ENCODE results near the gene SAMD4B.

DNA sequence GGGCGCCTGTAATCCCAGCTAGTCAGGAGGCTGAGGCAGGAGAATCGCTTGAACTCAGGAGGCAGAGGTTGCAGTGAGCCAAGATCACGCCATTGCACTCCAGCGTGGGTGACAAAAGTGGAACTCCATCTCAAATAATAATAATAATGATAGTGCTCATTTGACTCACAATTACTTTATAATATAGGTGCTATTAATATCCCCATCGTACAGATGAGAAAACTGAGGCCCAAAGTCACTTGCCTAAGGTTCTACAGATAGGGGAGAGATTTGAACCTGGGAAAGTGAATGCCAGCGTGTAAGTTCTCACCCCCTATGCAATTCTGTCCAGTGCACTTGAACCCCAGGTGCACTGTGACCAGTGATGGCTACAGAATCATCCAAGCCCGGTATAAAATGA lies 12.3 kb upstream of the SAMD4B start:
- TF ChIP-seq, protein P1, sequence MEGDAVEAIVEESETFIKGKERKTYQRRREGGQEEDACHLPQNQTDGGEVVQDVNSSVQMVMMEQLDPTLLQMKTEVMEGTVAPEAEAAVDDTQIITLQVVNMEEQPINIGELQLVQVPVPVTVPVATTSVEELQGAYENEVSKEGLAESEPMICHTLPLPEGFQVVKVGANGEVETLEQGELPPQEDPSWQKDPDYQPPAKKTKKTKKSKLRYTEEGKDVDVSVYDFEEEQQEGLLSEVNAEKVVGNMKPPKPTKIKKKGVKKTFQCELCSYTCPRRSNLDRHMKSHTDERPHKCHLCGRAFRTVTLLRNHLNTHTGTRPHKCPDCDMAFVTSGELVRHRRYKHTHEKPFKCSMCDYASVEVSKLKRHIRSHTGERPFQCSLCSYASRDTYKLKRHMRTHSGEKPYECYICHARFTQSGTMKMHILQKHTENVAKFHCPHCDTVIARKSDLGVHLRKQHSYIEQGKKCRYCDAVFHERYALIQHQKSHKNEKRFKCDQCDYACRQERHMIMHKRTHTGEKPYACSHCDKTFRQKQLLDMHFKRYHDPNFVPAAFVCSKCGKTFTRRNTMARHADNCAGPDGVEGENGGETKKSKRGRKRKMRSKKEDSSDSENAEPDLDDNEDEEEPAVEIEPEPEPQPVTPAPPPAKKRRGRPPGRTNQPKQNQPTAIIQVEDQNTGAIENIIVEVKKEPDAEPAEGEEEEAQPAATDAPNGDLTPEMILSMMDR (IDR thresholded peaks at IDR 0.05), result no peak
- TF ChIP-seq POLR2AphosphoS5 (IDR thresholded peaks at IDR 0.05), result no peak
- no peak for TF ChIP-seq POLR2A (IDR thresholded peaks at IDR 0.05)
- TF ChIP-seq EP300 (IDR thresholded peaks at IDR 0.05), result no peak
